ENCODE results near the gene BLNK. TPM values are rescaled to one million over a fixed set of nuclear protein-coding genes. Genes with fewer than 3 reads are reported as not detected.

The BLNK gene
- polyA plus RNA-seq, 1 of the 3 experiments (the other 2 are of a cell fraction), result not detected

- no peak for TF ChIP-seq USF1 (IDR thresholded peaks at IDR 0.05; ENCODE audit: borderline replicate concordance, low read depth)
- no peak for TF ChIP-seq NFIC (IDR thresholded peaks at IDR 0.05; ENCODE audit: borderline replicate concordance)
- TF ChIP-seq CTCF (IDR thresholded peaks at IDR 0.05), result no peak
- no peak for TF ChIP-seq RAD21 (IDR thresholded peaks at IDR 0.05; ENCODE audit: low read length)
- no peak for TF ChIP-seq ELF1 (IDR thresholded peaks at IDR 0.05)
- TF ChIP-seq EP300 (IDR thresholded peaks at IDR 0.05; ENCODE audit: borderline replicate concordance in 1 of 2, low read depth in 1 of 2, low read length in 1 of 2), result no peak
- TF ChIP-seq RCOR1 (IDR thresholded peaks at IDR 0.05; ENCODE audit: low read length), result no peak
- TF ChIP-seq, protein P1, sequence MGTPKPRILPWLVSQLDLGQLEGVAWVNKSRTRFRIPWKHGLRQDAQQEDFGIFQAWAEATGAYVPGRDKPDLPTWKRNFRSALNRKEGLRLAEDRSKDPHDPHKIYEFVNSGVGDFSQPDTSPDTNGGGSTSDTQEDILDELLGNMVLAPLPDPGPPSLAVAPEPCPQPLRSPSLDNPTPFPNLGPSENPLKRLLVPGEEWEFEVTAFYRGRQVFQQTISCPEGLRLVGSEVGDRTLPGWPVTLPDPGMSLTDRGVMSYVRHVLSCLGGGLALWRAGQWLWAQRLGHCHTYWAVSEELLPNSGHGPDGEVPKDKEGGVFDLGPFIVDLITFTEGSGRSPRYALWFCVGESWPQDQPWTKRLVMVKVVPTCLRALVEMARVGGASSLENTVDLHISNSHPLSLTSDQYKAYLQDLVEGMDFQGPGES (IDR thresholded peaks at IDR 0.05; ENCODE audit: low read depth, low read length), result no peak
- TF ChIP-seq GATA2 (CRISPR knock-in tag; IDR thresholded peaks at IDR 0.05), result no peak
- TF ChIP-seq RXRA (IDR thresholded peaks at IDR 0.05; ENCODE audit: borderline replicate concordance, low read depth), result no peak
- TF ChIP-seq TEAD4 (IDR thresholded peaks at IDR 0.05; ENCODE audit: borderline replicate concordance, insufficient read depth), result no peak
- no peak for TF ChIP-seq FOXM1 (IDR thresholded peaks at IDR 0.05; ENCODE audit: low read depth)
- no peak for TF ChIP-seq MEF2A (IDR thresholded peaks at IDR 0.05; ENCODE audit: borderline replicate concordance, low read depth)
- TF ChIP-seq GABPA (IDR thresholded peaks at IDR 0.05; ENCODE audit: low read depth), result no peak
- Histone ChIP-seq H3K79me2 (ENCODE audit: insufficient read depth) (no peaks in the 10 kb centered on the region), H3K4me1 (ENCODE audit: control insufficient read depth in 1 of 2, insufficient read depth in 2 of 2, low read depth in 1 of 2, low read length in 1 of 2) (no peaks in the 10 kb centered on the region), H2AFZ (ENCODE audit: low read depth) (no peak overlapping the region), H3K4me3 (ENCODE audit: low read depth in 2 of 2, low read length in 1 of 2) (no peak overlapping the region), H3K9ac (no peak overlapping the region), H3K27ac (ENCODE audit: low read depth in 2 of 2, low read length in 1 of 2) (no peak overlapping the region), H3K27me3 (ENCODE audit: insufficient read depth) (no peaks in the 10 kb centered on the region; the same call in 1 of the 2 replicates), H4K20me1 (ENCODE audit: insufficient read depth) (no peaks in the 10 kb centered on the region), H3K4me2 (no peak overlapping the region), H3F3A (replicated peaks; ENCODE audit: insufficient read depth) (no peaks in the 10 kb centered on the region), H3K9me3 (no peaks in the 10 kb centered on the region), H3K9me2 (no peaks in the 10 kb centered on the region), H3K36me3 (replicated peaks in 1 of 2; ENCODE audit: control insufficient read depth in 1 of 2, insufficient read depth in 2 of 2, low read length in 1 of 2) (no peaks in the 10 kb centered on the region)
- CTCF ChIA-PET, result interaction anchor here (0.6 to 7.0 kb wide), 5 partner anchors 10 to 90 kb away, joined by 3 to 42 read pairs (median 3); no protein-coding TSS in a partner anchor
- POLR2A ChIA-PET, result interaction anchor here (0.5 kb wide), 1 partner anchor 1084 kb away, joined by 3 read pairs; no protein-coding TSS in a partner anchor
- DNase-seq, result no peak
- 22% methylated on average over 3 of the region's 3 CpGs for WGBS (ENCODE audit: low lambda C conversion rate)
Observed at GRCh38 chr10:96319754-96320474, 48.5 kb upstream of the BLNK start.

Data from SK-N-SH (cell line).